Stomach (tissue), 9 donors: ENCODE results near the gene NRXN2. TPM values are rescaled to one million over a fixed set of nuclear protein-coding genes. Genes with fewer than 3 reads are reported as not detected.
"Not testable (repeated sequence)": the region's sequence is repeated elsewhere in the genome, so short reads cannot be mapped to it uniquely, and the experiment has no call there.

ENCODE experiments used
- DNase-seq, 2 donors: peaks; one replicate each; pipeline versions ENCODE4 v3.0.0 to v3.0.0-alpha.2; 2013 to 2019
- H3K27ac ChIP-seq, 5 donors: fragments of 200-600 bp in 4 of 5; sonication (generic) in 4 of 5; one replicate each; pipeline ENCODE4 v1.5.1; 2013 to 2019; ENCODE audit warnings: mild to moderate bottlenecking in 1 of 5, moderate library complexity in 1 of 5
- H3K27me3 ChIP-seq, 3 donors: fragments of 200-600 bp; sonication (generic); one replicate each; pipeline ENCODE4 v1.5.1; 2017 to 2019; ENCODE audit warnings: mixed run types in 1 of 3
- H3K36me3 ChIP-seq, 4 donors: fragments of 200-600 bp; sonication (generic); 1 replicate in 3 of 4; 2 replicates in 1 of 4; pipeline ENCODE4 v1.5.1; 2016 to 2019
- H3K4me1 ChIP-seq, 4 donors: fragments of 200-600 bp; sonication (generic); one replicate each; pipeline ENCODE4 v1.5.1; 2016 to 2019
- H3K4me3 ChIP-seq, 4 donors: fragments of 200-600 bp; sonication (generic) in 3 of 4; one replicate each; pipeline ENCODE4 v1.5.1; 2016 to 2019; ENCODE audit warnings: mild to moderate bottlenecking in 1 of 4
- H3K9me3 ChIP-seq, 4 donors: fragments of 200-600 bp; sonication (generic); one replicate each; pipeline ENCODE4 v1.5.1; 2016 to 2019
- EP300 ChIP-seq: sonication (generic); formaldehyde crosslinking; IDR thresholded peaks from one replicate; pipeline ENCODE4 v1.6.1; 2017; ENCODE audit warnings: antibody characterized with exemption
- POLR2A ChIP-seq, 4 donors: fragments of 450-650 bp; IDR thresholded peaks; one replicate each; pipeline ENCODE4 v1.6.1; 2016; ENCODE audit warnings: antibody characterized with exemption in 4 of 4, control low read depth in 2 of 4, mild to moderate bottlenecking in 1 of 4, moderate library complexity in 1 of 4
- POLR2AphosphoS5 ChIP-seq, 3 donors: sonication (generic); formaldehyde crosslinking; IDR thresholded peaks; one replicate each; pipeline ENCODE4 v1.6.1; 2016; ENCODE audit warnings: antibody characterized with exemption in 3 of 3
- WGBS, 5 donors: extraction: QIAGEN DNeasy Blood & Tissue Kit in 3 of 5; methylation state at CpG; one replicate each; pipeline versions ENCODE4 v1.1.5 to v1.1.7; 2013 to 2018; 5-methylcytosine and 5-hydroxymethylcytosine counted together
- intact Hi-C: fragments of 100-400 bp; cut with DNase I; formaldehyde crosslinking; loops from one replicate; pipeline ENCODE4 v1.15.1; 2023; ENCODE audit warnings: low total_unique reads
- polyA plus RNA-seq, 3 donors: library from polyadenylated mRNA; stranded (reverse); fragments of 200-250 nt; gene quantifications; one replicate each; pipeline ENCODE4 v1.2.3, GENCODE V29; 2013
- total RNA-seq, 5 donors: library from RNA; depleted of rRNA; stranded (reverse); fragments of >200 nt; gene quantifications; one replicate each; pipeline versions ENCODE4 v1.1.0 to v1.2.3, GENCODE V29; 2014 to 2016
- TF ChIP-seq, protein P1 (sequence below), 7 experiments: fragments of 450-650 bp in 4 of 7; fragments of 200-600 bp in 3 of 7; sonication (generic) in 3 of 7; IDR thresholded peaks; one replicate each; pipeline ENCODE4 v1.5.1; 2016 to 2019; ENCODE audit warnings: antibody characterized with exemption in 7 of 7, control low read depth in 2 of 7, mild to moderate bottlenecking in 1 of 7
- donor health status: healthy with polysubstance abuse.
- donor health status: Bipolar disorder and iron deficiency.
- donor health status: healthy.

The NRXN2 gene
- total and polyA plus RNA-seq, 8 donors = 0.14 to 16.9 (median 1.2) TPM; not detected in 4

DNA sequence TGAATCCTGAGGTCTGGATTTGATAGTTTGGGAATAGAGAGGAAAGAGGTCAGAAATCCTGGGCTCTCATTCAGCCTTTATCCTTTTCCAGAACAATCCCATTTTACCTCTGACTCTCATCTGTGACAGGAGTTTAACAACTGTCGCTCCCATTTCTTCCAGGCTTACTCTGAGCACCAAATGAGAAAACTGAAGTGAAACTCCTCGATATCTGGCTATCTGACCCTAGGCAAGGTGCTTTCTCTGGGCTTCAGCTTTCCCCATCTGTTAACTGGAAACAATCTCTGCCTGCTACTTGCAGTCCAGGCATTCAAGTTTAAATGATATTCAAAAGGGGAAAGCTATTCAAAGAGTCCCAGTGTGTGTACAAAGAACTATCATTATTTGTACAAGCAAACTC, 50.1 kb downstream of the NRXN2 start:
- WGBS, 5 donors = 43 to 67% (median 51%) methylated on average over 2 of the region's 2 CpGs
- H3K27me3 ChIP-seq = peaks cover 0 to 75% (median 23%) of the 10 kb centered on the region in 3 donors

DNA sequence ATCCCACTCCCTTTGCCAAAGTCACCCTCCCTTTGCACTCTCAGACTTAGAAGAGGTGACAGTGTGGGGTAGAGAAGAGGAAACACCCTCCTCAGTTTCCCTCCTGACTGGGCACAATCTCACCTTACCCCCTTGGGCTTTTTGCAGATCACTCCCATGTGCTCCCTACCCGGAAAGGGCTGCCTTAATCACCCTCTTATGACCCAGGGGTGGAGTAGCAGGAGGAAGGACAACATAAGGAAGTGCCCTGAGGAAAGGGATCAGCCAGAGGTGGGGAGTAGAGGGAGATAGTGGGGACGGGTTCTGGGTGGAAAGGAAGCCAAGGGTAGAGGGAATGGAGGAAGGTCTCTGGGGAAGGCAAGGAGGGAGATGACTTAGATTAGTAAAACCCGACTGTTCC, 52.0 kb downstream of the NRXN2 start:
- no peaks in the 10 kb centered on the region for H3K9me3 ChIP-seq
- no peaks in the 10 kb centered on the region for H3K36me3 ChIP-seq
- intact Hi-C loops = no loop called here
- H3K4me1 ChIP-seq = peaks cover 0 to 7% (median 2%) of the 10 kb centered on the region in 4 donors
- no peak for DNase-seq
- 20 to 37% (median 31%) methylated on average over 3 of the region's 3 CpGs for WGBS, 5 donors
- TF ChIP-seq, protein P1, sequence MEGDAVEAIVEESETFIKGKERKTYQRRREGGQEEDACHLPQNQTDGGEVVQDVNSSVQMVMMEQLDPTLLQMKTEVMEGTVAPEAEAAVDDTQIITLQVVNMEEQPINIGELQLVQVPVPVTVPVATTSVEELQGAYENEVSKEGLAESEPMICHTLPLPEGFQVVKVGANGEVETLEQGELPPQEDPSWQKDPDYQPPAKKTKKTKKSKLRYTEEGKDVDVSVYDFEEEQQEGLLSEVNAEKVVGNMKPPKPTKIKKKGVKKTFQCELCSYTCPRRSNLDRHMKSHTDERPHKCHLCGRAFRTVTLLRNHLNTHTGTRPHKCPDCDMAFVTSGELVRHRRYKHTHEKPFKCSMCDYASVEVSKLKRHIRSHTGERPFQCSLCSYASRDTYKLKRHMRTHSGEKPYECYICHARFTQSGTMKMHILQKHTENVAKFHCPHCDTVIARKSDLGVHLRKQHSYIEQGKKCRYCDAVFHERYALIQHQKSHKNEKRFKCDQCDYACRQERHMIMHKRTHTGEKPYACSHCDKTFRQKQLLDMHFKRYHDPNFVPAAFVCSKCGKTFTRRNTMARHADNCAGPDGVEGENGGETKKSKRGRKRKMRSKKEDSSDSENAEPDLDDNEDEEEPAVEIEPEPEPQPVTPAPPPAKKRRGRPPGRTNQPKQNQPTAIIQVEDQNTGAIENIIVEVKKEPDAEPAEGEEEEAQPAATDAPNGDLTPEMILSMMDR (IDR thresholded peaks at IDR 0.05) = no peak
- TF ChIP-seq POLR2AphosphoS5 (IDR thresholded peaks at IDR 0.05) (no peak), POLR2A (IDR thresholded peaks at IDR 0.05) (no peak), EP300 (no peak)
- no peak overlapping the region for H3K4me3 ChIP-seq
- no peak overlapping the region for H3K27ac ChIP-seq
- H3K27me3 ChIP-seq = peaks cover 0 to 67% (median 22%) of the 10 kb centered on the region in 3 donors

More for the DNA sequence above, 50.1 kb downstream of the NRXN2 start:
- TF ChIP-seq EP300 = no peak
- TF ChIP-seq POLR2AphosphoS5 (IDR thresholded peaks at IDR 0.05) = no peak
- TF ChIP-seq POLR2A (IDR thresholded peaks at IDR 0.05) = no peak
- TF ChIP-seq, protein P1 (IDR thresholded peaks at IDR 0.05) = no peak
- no peaks in the 10 kb centered on the region for H3K36me3 ChIP-seq
- H3K4me3 ChIP-seq = no peak overlapping the region
- intact Hi-C loops = no loop called here
- H3K4me1 ChIP-seq = peaks cover 0 to 7% (median 2%) of the 10 kb centered on the region in 4 donors
- H3K27ac ChIP-seq = no peak overlapping the region
- no peak for DNase-seq
- H3K9me3 ChIP-seq = no peaks in the 10 kb centered on the region

DNA sequence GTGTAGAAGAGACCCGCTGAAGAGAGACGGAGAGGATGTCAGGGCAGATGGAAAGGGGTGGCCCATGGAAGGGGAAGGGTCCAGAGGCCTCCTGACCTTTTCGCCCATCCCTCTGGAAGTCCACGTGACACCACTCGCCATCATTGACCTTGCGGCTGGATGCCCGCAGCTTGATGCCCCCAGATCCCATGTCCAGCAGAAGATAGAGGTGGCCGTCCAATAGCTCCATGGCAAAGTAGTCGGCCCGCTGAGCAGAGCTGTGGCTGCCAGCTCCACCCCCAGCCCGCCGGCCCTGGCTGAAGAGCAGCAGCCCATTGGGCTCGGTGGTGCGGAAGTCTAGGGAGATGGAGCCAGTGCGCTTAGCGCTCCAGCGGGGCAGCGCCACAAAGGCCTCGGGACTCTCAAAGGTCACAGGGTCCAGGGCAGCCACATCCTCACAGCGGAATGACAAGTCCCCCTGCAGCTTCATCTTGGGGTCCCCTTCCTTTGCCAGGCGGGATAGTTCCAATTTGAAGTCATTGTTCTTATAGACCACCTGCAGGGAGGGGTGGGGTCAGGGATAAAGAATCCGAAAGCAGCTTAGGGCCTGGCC, 55.7 kb downstream of the NRXN2 start:
- Histone ChIP-seq H3K27me3 (peaks cover 0 to 49% (median 14%) of the 10 kb centered on the region in 3 donors), H3K4me1 (no peaks in the 10 kb centered on the region), H3K9me3 (no peaks in the 10 kb centered on the region), H3K4me3 (no peak overlapping the region), H3K27ac (no peak overlapping the region), H3K36me3 (no peaks in the 10 kb centered on the region)
- TF ChIP-seq POLR2AphosphoS5 (IDR thresholded peaks at IDR 0.05) (no peak), POLR2A (IDR thresholded peaks at IDR 0.05) (no peak), EP300 (no peak)
- TF ChIP-seq, protein P1 (IDR thresholded peaks at IDR 0.05) = no peak
- intact Hi-C loops = no loop called here
- no peak for DNase-seq
- 89 to 91% (median 90%) methylated on average over 11 to 22 of the region's 22 CpGs for WGBS, 5 donors

DNA sequence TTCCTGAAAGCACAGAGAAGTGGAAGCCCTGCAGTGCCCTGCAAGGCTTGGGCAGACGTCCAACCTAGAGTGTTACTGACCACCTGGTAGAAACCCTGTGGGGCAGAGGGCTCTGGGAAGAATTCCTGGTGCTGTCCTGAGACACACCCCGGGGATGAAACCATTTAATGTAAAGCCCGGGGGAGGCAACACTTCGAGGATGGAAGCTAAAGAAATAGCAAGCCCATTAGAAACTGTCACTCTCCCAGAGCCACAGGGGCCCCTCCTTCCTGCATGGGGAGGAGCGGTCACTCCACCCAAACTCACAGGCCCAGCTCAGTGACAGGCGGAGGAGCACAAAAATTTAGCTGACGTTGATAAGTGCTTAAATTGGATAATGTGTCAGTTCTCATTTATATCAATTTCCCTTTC, 57.6 kb downstream of the NRXN2 start:
- Histone ChIP-seq H3K4me3 (no peak overlapping the region), H3K27ac (no peak overlapping the region), H3K27me3 (peaks cover 0 to 31% (median 0%) of the 10 kb centered on the region in 3 donors), H3K4me1 (no peaks in the 10 kb centered on the region), H3K9me3 (no peaks in the 10 kb centered on the region), H3K36me3 (no peaks in the 10 kb centered on the region)
- no peak for DNase-seq
- 34 to 42% (median 37%) methylated on average over 7 of the region's 7 CpGs for WGBS, 5 donors
- TF ChIP-seq POLR2AphosphoS5 (IDR thresholded peaks at IDR 0.05) = no peak
- no peak for TF ChIP-seq EP300
- TF ChIP-seq, protein P1 (IDR thresholded peaks at IDR 0.05) = no peak
- no peak for TF ChIP-seq POLR2A (IDR thresholded peaks at IDR 0.05)
- intact Hi-C loops = no loop called here

DNA sequence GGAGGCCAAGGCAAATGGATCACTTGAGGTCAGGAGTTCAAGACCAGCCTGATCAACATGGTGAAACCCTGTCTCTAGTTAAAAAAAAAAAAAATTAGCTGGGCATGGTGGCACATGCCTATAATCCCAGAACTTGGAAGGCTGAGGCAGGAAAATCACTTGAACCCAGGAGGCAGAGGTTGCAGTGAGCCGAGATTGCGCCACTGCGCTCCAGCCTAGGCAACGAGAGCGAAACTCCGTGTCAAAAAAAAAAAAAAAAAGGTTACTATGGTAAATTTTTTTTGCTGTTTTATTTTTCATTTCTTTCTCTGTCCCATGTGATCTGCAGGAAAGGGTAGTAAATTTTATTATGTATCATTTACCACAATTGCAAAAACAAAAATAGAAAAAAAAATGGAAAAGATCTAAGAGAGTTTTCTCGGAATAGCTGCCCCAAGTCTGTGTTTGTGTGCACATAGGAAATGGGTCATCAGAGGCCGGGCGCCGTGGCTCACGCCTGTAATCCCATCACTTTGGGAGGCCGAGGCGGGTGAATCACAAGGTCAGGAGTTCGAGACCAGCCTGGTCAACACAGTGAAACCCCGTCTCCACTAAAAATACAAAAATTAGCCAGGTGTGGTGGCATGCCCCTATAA, 58.6 kb downstream of the NRXN2 start:
- H3K9me3 ChIP-seq, DNase-seq, H3K4me1 ChIP-seq, H3K4me3 ChIP-seq, H3K27ac ChIP-seq, H3K36me3 ChIP-seq, intact Hi-C loops: not testable (repeated sequence)
- 77 to 88% (median 80%) methylated on average over 15 of the region's 15 CpGs for WGBS, 5 donors
- H3K27me3 ChIP-seq = peaks cover 0 to 20% (median 0%) of the 10 kb centered on the region in 3 donors
